ENCODE data around the gene ZNF385C.

Gene ZNF385C

DNA sequence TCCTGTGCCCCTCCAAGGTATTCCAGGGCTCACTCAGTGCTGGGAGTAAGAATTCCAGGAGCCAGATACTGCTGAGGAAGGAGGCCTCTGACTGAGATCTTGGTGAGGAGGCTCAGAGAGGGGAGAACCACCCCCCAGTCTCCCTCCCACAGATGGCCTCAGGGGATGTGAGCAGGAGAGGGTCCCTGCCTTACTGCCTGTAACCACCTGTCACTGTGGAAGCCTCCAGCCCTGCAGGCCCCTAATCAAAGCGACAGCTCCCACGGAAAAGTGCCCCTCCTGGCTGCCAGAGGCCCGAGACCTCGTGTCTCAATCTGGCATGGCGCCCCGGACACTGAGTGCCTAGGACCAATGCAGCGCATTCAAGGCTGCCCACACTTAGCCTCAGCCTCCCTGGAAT is 40.2 kb downstream of the ZNF385C start:
- H3K4me3 Mint-ChIP-seq, result no peak overlapping the region
- no peak overlapping the region for H3K27ac Mint-ChIP-seq
- peaks cover 26% of the 10 kb centered on the region for H3K27me3 Mint-ChIP-seq
- H3K4me1 Mint-ChIP-seq (ENCODE audit: low read depth), result peaks cover 4% of the 10 kb centered on the region
- no peak for DNase-seq
- no peaks in the 10 kb centered on the region for H3K36me3 Mint-ChIP-seq (ENCODE audit: low read depth)
- H3K9me3 Mint-ChIP-seq, result no peaks in the 10 kb centered on the region

DNA sequence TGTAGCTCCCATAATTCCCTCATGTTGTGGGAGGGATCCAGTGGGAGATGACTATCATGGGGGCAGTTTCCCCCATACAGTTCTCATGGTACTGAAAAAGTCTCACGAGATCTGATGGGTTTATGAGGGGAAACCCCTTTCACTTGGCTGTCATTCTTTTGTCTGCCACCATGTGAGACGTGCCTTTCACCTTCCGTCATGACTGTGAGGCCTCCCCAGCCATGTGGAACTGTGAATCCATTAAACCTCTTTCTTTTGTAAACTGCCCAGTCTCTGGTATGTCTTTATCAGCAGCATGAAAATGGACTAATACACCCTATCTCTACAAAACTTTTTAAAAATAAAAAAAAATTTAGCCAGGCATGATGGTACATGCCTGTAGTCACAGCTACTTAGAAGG is 41.6 kb downstream of the ZNF385C start:
- Mint-ChIP-seq H3K9me3 (no peaks in the 10 kb centered on the region), H3K27me3 (peaks cover 40% of the 10 kb centered on the region), H3K27ac (no peak overlapping the region), H3K36me3 (ENCODE audit: low read depth) (no peaks in the 10 kb centered on the region), H3K4me1 (ENCODE audit: low read depth) (peaks cover 4% of the 10 kb centered on the region), H3K4me3 (no peak overlapping the region)
- no peak for DNase-seq

DNA sequence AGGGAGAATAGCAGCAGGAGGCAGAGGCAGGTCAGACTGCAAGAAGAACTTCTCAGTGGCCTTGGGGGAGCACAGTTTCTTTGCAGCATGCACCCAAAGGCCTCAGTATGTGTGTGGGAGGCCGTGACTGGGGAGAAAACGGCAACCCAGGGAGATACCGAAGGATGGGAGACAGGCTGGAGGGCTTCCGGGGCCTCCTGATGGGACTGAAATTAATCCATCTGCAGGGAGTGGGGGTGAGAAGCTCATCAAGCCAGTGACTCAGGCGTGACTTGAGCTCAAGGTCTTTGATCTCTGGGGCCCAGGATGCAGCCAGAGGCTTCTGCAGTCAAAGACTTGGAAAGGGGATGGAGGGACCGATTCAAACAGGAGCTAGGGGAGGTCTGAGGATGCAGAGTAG is 42.8 kb downstream of the ZNF385C start:
- H3K27me3 Mint-ChIP-seq, result peaks cover 50% of the 10 kb centered on the region
- H3K36me3 Mint-ChIP-seq (ENCODE audit: low read depth), result no peaks in the 10 kb centered on the region
- H3K27ac Mint-ChIP-seq, result no peak overlapping the region
- H3K4me1 Mint-ChIP-seq (ENCODE audit: low read depth), result peaks cover 8% of the 10 kb centered on the region
- no peaks in the 10 kb centered on the region for H3K9me3 Mint-ChIP-seq
- H3K4me3 Mint-ChIP-seq, result no peak overlapping the region
- DNase-seq, result no peak

DNA sequence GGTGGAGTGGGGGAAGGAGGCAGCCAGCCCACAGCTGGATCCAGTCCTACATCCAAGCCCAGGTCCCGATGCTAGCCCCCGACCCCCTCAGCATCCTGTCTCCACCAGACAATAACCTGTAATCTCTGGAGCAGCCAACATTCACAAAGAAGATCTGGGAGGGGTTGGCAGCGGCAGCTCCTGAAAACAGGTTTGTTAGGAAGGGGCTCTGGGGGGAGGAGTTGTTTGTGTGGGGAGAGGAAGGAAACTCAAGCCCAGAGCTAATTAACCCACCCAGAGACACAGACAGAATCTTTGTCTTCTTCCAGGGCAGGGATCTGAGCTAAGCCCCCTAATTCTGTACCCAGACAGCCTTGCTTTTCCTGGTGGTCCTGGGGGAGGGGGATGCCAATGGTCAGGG is 43.2 kb downstream of the ZNF385C start:
- H3K9me3 Mint-ChIP-seq, result no peaks in the 10 kb centered on the region
- peaks cover 50% of the 10 kb centered on the region for H3K27me3 Mint-ChIP-seq
- H3K4me3 Mint-ChIP-seq, result no peak overlapping the region
- no peak for DNase-seq
- H3K27ac Mint-ChIP-seq, result no peak overlapping the region
- H3K4me1 Mint-ChIP-seq (ENCODE audit: low read depth), result peaks cover 10% of the 10 kb centered on the region
- no peaks in the 10 kb centered on the region for H3K36me3 Mint-ChIP-seq (ENCODE audit: low read depth)

DNA sequence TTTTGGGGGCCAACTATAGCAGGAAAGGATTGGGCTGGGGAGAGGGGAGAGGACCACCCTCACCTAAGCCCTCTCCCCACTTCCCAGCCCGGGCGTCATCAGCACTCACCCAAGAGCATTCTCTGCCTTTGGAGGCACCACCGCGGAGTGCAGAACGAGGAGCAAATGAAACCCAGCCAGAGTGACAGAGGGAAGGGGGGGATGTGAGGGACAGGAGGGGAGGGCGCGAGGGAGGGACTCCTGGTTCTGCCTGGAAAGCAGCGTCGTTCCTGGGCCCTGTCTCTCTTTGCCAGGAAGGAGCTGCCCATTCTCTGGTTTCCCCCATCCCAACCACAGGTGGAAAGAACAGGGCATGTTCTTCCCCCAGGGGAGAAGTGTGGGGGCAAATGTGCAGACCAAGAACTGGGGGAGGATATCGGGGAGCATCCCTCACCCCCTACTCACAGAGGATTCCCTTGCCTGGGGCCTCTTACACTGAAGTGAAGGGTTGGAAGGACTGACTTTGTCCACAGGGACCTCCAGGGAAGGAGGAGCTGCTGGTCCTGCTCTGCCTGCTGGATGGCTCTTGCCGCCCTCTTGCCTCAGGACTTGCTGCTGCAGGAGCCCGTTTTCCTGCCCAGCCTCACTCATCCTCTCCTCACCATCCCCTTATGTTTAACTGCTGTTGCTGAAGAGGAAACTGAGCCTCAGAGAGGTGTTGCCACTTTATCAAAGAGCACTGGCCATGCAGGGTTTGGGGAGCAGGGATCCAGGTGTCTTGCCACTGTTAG is 44.4 kb downstream of the ZNF385C start:
- Mint-ChIP-seq H3K27me3 (peaks cover 57% of the 10 kb centered on the region), H3K9me3 (no peaks in the 10 kb centered on the region), H3K4me3 (no peak overlapping the region), H3K36me3 (ENCODE audit: low read depth) (no peaks in the 10 kb centered on the region), H3K27ac (no peak overlapping the region), H3K4me1 (ENCODE audit: low read depth) (peaks cover 12% of the 10 kb centered on the region)
- no peak for DNase-seq

DNA sequence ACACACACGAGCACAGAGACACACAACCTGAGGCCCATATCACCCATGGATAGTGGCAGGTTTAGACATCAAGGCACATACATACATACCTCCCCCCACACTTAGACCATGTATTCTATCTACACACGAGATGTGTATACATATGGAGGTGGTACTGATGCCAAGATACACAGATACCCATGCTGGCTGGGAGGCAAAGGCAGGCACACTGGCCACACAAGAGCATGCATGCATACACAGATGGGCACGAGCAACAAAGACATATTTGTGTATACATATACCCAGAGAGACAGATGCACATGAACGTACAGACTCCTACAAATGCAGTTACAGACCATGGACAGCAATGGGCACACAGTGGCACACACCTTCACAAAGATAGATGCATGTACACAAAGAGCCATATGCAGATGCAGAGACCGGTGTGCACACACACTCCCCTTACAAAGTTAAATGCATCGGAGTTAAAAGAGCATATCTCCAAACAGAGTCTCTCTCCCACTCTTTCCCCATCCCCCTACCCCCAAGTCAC is 45.9 kb downstream of the ZNF385C start:
- no peak for DNase-seq
- no peaks in the 10 kb centered on the region for H3K36me3 Mint-ChIP-seq (ENCODE audit: low read depth)
- H3K4me3 Mint-ChIP-seq, result no peak overlapping the region
- H3K27ac Mint-ChIP-seq, result no peak overlapping the region
- H3K9me3 Mint-ChIP-seq, result no peaks in the 10 kb centered on the region
- H3K27me3 Mint-ChIP-seq, result peaks cover 57% of the 10 kb centered on the region
- H3K4me1 Mint-ChIP-seq (ENCODE audit: low read depth), result peaks cover 12% of the 10 kb centered on the region

DNA sequence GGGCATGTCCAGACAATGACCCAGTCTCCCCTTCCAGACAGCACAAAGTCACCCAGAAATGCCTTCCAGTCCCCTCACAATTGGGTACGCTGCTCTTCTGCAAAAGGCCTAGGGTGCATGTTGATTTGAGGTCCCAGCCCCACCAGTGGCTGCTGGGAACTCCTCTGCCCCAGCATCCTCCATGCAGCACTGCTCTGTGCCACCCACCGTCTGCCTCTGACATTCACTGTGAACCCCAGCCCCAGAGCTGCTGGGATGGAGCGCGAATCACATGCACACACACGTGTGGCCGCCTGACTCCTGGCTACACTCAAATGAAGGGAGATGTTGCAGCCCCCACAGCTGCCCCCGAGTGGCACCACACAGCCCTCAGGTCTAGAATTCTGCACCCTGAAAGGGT is 46.6 kb downstream of the ZNF385C start:
- no peak overlapping the region for H3K4me3 Mint-ChIP-seq
- DNase-seq, result no peak
- H3K27me3 Mint-ChIP-seq, result peaks cover 57% of the 10 kb centered on the region
- H3K36me3 Mint-ChIP-seq (ENCODE audit: low read depth), result no peaks in the 10 kb centered on the region
- H3K4me1 Mint-ChIP-seq (ENCODE audit: low read depth), result peaks cover 12% of the 10 kb centered on the region
- H3K9me3 Mint-ChIP-seq, result no peaks in the 10 kb centered on the region
- H3K27ac Mint-ChIP-seq, result no peak overlapping the region

DNA sequence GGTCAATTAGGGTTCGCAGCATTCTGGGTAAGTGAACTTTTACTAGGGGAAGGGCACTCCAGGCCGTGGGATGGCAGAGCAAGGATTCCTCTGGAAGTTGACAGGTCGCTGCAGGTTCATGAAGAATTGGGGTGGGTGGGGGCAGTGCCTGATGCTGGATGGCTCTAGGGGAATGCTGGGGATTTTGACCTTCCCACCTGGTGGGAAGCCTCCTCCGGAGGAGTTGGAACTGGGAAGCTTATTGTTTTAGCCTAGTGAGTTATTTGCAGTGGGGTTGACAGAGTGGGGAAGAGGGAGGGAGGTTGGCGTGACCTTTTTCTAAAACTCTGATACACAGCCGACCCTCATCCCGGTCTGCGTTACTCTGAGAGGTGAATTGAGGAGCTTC is 47.3 kb downstream of the ZNF385C start:
- DNase-seq, result no peak
- Mint-ChIP-seq H3K36me3 (ENCODE audit: low read depth) (no peaks in the 10 kb centered on the region), H3K27me3 (peaks cover 55% of the 10 kb centered on the region), H3K9me3 (no peaks in the 10 kb centered on the region), H3K4me3 (peak overlapping the region; percentile 68), H3K27ac (no peak overlapping the region), H3K4me1 (ENCODE audit: low read depth) (peaks cover 12% of the 10 kb centered on the region)

DNA sequence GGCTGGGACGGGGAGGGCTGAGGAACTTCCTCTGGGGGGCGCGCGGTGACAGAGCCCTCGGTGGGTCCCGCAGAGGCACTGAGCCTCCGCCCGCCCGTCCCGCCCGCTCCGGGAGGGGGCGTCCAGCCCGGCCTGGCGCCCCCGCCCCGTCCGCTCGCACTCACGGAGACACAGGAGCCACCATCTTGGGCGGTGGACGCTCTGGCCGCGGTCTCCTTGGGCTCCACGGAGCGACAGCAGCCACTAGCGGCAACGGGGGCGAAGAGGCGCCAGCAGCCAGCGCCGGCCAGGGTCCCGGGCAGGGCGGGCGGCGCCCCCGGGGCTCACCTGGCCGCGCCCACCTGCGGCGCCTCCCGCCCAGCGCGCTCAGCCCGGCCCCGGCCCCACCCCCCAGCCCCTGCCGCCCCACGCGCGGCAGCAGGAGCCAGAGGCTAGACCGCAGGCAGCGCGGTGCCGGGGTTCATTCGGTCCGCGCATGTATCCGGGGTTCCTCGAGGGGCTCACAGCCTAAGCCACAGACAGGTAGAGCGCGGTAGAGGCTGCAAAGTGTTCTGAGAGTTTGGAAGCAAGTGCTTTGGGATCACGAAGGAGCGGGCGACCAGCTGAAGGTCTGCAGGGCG is 47.8 kb downstream of the ZNF385C start, which contains the start of gene C17orf113:
Gene C17orf113, minus strand, starts transcription at position 209 of the 620 bp plus-strand sequence. CDS start 7,225 bp downstream, outside the sequence.
- Mint-ChIP-seq H3K9me3 (no peaks in the 10 kb centered on the region), H3K27me3 (peaks cover 50% of the 10 kb centered on the region), H3K4me1 (ENCODE audit: low read depth) (peaks cover 10% of the 10 kb centered on the region), H3K4me3 (peak within 1 kb of the TSS; percentile 68), H3K27ac (no peak within 1 kb of the TSS), H3K36me3 (ENCODE audit: low read depth) (no peaks in the 10 kb centered on the region)
- peak; percentile 69 for DNase-seq

DNA sequence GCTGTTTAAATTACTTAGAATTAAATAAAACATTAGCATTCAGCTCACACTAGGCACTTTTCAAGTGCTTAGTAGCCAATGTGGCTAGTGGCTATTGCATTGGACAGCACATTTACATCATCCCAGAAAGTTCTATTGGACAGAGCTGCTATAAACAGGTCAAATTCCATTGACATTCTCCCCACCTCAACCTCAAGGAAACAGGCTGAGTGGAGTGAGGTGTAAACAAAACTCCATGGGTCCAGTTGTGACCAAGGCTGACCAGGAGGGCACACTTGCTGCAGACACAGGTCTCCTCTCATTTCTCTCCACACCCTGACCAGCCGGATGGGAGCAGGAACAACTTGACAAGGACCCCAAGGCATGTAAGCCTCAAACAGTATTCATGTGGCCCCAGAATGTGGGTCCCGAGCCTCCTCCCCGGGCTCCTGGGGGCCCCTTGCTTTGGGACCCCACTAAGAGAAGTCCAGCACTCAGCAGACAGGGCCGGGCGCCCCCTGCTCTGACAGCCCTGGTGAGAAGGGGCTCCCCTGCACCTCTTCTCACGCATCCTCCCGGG is 48.4 kb downstream of the ZNF385C start:
- Mint-ChIP-seq H3K27ac (no peak overlapping the region), H3K9me3 (no peaks in the 10 kb centered on the region), H3K4me3 (peak overlapping the region; percentile 68), H3K27me3 (peaks cover 44% of the 10 kb centered on the region), H3K4me1 (ENCODE audit: low read depth) (peaks cover 8% of the 10 kb centered on the region), H3K36me3 (ENCODE audit: low read depth) (no peaks in the 10 kb centered on the region)
- no peak for DNase-seq

DNA sequence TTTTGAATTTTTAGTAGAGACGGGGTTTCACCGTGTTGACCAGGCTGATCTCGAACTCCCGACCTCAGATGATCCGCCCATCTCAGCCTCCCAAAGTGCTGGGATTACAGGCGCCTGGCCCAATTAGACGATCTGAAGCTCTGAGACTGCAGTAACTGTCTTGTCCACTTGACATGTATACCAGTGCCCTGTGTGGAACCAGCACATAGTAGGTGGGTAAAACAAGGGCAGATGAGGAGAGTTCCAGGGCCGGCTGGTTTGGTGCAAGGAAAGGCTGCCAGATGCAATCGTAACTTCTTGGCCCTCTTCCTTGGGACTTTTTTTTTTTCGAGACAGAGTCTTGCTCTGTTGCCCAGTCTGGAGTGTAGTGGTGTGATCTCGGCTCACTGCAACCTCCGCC is 50.9 kb downstream of the ZNF385C start:
- H3K27me3 Mint-ChIP-seq, result peaks cover 24% of the 10 kb centered on the region
- no peak overlapping the region for H3K27ac Mint-ChIP-seq
- no peak for DNase-seq
- H3K4me1 Mint-ChIP-seq (ENCODE audit: low read depth), result peaks cover 8% of the 10 kb centered on the region
- no peak overlapping the region for H3K4me3 Mint-ChIP-seq
- H3K9me3 Mint-ChIP-seq, result no peaks in the 10 kb centered on the region
- H3K36me3 Mint-ChIP-seq (ENCODE audit: low read depth), result no peaks in the 10 kb centered on the region

DNA sequence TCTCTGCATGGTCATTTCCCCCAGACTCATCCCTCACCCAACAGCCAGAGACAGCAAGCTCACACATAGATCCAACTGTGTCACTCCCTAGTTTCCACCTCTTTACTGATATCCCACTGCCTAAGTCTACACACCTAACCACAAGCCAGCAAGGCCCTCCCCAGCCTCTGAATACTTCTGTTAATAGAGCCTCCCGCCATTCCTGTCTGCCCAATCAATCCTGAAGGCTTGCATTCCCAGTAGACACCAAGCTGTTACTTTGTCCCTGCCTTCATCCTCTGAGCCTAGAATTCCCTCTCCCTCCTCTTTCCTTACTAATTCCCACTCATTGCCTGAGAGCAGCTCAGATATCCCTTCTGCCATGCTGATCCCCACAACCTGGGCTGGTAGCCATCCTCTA is 52.6 kb downstream of the ZNF385C start:
- Mint-ChIP-seq H3K27me3 (peaks cover 8% of the 10 kb centered on the region), H3K27ac (no peak overlapping the region), H3K9me3 (no peaks in the 10 kb centered on the region), H3K36me3 (ENCODE audit: low read depth) (no peaks in the 10 kb centered on the region), H3K4me3 (no peak overlapping the region), H3K4me1 (ENCODE audit: low read depth) (peaks cover 5% of the 10 kb centered on the region)
- DNase-seq, result no peak

DNA sequence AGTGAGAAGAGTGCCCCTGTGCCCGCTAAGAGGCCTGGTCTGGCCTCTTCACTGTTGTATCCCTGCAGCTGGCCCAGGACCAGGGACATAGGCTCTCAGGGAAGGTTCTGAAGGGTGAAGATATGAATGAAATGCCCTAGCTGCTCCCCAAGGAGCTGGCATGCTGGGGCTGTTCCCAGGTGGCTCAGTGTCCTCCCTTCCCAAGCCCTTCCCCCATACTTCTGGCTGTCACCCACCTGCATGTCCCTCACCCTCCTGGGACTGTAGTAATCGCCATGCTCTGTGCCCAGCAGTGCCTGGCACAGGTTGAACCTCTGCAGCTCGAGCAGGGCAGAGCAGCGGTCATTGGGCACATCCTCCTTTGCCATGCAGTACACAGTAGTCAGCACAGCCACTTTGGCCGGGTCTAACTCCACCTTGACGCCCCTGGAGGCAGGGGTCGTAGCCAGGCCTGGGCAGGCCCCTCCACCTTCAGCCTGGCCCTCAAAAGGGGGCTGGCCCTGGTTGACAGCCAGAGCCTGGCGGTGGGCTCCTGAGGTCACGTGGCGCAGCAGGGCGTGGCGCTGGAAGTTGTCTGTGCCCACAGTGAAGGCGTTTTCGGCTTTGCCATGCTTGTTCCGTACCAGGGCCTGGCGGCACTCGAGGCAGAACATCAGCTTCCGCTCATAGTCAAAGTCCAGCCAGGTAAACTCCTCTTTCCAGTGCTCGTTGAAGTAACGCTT is 55.5 kb downstream of the ZNF385C start:
- Mint-ChIP-seq H3K4me1 (ENCODE audit: low read depth) (no peaks in the 10 kb centered on the region), H3K9me3 (no peaks in the 10 kb centered on the region), H3K27ac (no peak overlapping the region), H3K4me3 (no peak overlapping the region), H3K36me3 (ENCODE audit: low read depth) (no peaks in the 10 kb centered on the region), H3K27me3 (peaks cover 10% of the 10 kb centered on the region)
- no peak for DNase-seq

DNA sequence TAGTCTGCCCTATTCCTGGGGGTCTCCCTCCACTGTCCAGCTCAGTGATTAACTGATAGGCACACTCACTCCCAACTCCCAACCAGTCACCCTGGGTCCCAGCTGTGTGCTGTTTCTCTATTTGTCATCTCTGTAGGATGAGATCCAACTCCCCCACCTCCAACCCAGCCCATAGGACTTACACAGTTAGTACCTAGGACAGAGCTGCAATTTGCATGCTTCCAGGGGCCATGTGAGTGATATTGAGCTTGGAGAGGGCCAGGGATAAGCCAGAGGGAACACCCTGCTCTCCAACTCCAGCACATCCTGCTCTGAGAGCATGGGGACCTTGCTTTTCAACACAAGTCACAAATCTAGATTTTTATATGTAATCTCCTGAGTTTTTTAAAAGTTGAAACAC is 56.7 kb downstream of the ZNF385C start:
- no peaks in the 10 kb centered on the region for H3K36me3 Mint-ChIP-seq (ENCODE audit: low read depth)
- peaks cover 15% of the 10 kb centered on the region for H3K27me3 Mint-ChIP-seq
- no peak overlapping the region for H3K27ac Mint-ChIP-seq
- no peaks in the 10 kb centered on the region for H3K9me3 Mint-ChIP-seq
- DNase-seq, result no peak
- no peak overlapping the region for H3K4me3 Mint-ChIP-seq
- H3K4me1 Mint-ChIP-seq (ENCODE audit: low read depth), result no peaks in the 10 kb centered on the region
